Fibroblast of mammary gland (primary cell): Measurements from ENCODE around the gene TUG1.

ENCODE experiments used
- DNase-seq: peaks from one replicate; pipeline ENCODE4 v3.0.0-alpha.2; 2010; ENCODE audit warnings: low read depth
- H3K4me3 ChIP-seq: 2 replicates; pipeline ENCODE4 v1.5.1; 2011; ENCODE audit warnings: low read depth, mild to moderate bottlenecking, low read length, moderate library complexity; ENCODE audit not compliant: control insufficient read depth
- CTCF ChIP-seq: conservative IDR thresholded peaks from 2 replicates; pipeline ENCODE4 v1.5.1; 2011; ENCODE audit warnings: low read depth, low read length, inconsistent platforms; ENCODE audit not compliant: control insufficient read depth, insufficient read depth

TUG1 gene

GRCh38 chr22:30947173-30947815, 21.8 kb upstream of the TUG1 start:
- no peak for DNase-seq
- no peak overlapping the region for H3K4me3 ChIP-seq
- TF ChIP-seq CTCF, result no peak

GRCh38 chr22:30947816-30948454, 21.1 kb upstream of the TUG1 start:
- TF ChIP-seq CTCF, result peak; percentile 54
- DNase-seq, result peak; percentile 67
- H3K4me3 ChIP-seq, result no peak overlapping the region

GRCh38 chr22:30948930-30949342, 20.1 kb upstream of the TUG1 start:
- no peak for TF ChIP-seq CTCF
- H3K4me3 ChIP-seq, result no peak overlapping the region
- DNase-seq, result peak; percentile 34

- DNase-seq, result no peak
- no peak for TF ChIP-seq CTCF
- H3K4me3 ChIP-seq, result no peak overlapping the region
Observed at GRCh38 chr22:30949934-30950660, 19.0 kb upstream of the TUG1 start.

- DNase-seq, result no peak
- H3K4me3 ChIP-seq, result no peak overlapping the region
- TF ChIP-seq CTCF, result no peak
Observed at GRCh38 chr22:30953206-30953605, 15.9 kb upstream of the TUG1 start.

GRCh38 chr22:30955153-30955552, 13.9 kb upstream of the TUG1 start:
- no peak for TF ChIP-seq CTCF
- no peak overlapping the region for H3K4me3 ChIP-seq

More at GRCh38 chr22:30955153-30955552, 13.9 kb upstream of the TUG1 start:
- DNase-seq, result no peak
